Fibroblast of the aortic adventitia (primary cell): ENCODE measurements around the gene OAS1. TPM values are rescaled to one million over a fixed set of nuclear protein-coding genes. Genes with fewer than 3 reads are reported as not detected.

Source experiments
- DNase-seq: peaks from one replicate; pipeline ENCODE4 v3.0.0-alpha.2; 2010; ENCODE audit warnings: low read depth
- H3K4me3 ChIP-seq: 2 replicates; pipeline ENCODE4 v1.5.1; 2011; ENCODE audit warnings: low read depth, mild to moderate bottlenecking, control low read depth, low read length, moderate library complexity
- total RNA-seq: library from RNA; depleted of rRNA; stranded (reverse); fragments of >200 nt; gene quantifications from 2 replicates; pipeline ENCODE4 v1.2.3, GENCODE V29; 2012; ENCODE audit warnings: low replicate concordance
- TF ChIP-seq, protein P1 (sequence below): IDR thresholded peaks from 2 replicates; pipeline ENCODE4 v1.5.1; 2011; ENCODE audit warnings: mild to moderate bottlenecking, low read length, control low read depth, inconsistent platforms; ENCODE audit not compliant: insufficient read depth

Gene OAS1
- total RNA-seq, 1 donor: 1.4 TPM

DNA sequence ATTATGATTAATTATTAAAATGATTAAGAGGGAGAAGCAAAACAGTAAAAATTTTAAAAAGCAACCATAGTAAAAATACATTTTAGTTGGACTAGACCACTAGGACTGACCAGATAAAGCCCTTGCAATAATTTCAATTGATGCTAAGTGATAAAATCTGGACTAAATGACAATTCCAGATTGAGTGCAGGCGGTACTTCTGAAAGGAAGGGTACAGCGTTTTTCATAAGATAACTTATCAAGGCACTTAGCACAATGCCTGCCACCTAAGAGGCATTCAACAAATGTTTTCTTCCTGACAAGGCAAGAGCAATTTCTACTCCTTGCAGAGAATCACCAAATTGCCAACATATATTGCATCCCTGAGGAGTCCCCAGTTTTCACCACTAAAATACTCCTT, 37.7 kb upstream of the OAS1 start:
- TF ChIP-seq, protein P1, sequence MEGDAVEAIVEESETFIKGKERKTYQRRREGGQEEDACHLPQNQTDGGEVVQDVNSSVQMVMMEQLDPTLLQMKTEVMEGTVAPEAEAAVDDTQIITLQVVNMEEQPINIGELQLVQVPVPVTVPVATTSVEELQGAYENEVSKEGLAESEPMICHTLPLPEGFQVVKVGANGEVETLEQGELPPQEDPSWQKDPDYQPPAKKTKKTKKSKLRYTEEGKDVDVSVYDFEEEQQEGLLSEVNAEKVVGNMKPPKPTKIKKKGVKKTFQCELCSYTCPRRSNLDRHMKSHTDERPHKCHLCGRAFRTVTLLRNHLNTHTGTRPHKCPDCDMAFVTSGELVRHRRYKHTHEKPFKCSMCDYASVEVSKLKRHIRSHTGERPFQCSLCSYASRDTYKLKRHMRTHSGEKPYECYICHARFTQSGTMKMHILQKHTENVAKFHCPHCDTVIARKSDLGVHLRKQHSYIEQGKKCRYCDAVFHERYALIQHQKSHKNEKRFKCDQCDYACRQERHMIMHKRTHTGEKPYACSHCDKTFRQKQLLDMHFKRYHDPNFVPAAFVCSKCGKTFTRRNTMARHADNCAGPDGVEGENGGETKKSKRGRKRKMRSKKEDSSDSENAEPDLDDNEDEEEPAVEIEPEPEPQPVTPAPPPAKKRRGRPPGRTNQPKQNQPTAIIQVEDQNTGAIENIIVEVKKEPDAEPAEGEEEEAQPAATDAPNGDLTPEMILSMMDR: no peak
- no peak for DNase-seq
- no peak overlapping the region for H3K4me3 ChIP-seq

DNA sequence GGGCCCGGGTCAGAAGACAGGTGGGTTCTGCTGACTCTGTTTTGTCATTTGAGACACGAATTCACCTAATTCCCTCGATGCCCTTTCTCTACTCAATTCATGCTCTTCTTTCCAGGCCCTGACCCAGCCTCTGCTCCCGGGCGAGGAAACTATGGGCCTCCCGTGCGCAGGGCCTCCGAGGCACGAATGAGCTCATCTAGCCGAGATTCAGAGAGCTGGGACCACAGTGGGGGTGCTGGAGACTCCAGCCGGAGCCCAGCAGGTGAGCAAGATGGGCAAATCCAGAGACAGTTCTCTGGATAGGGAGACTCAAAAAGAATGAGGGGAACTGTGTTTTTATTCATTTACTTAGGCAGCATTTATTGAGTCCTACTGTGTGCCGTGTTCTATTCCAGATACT, 37.0 kb upstream of the OAS1 start:
- TF ChIP-seq, protein P1: no peak
- H3K4me3 ChIP-seq: no peak overlapping the region
- no peak for DNase-seq

DNA sequence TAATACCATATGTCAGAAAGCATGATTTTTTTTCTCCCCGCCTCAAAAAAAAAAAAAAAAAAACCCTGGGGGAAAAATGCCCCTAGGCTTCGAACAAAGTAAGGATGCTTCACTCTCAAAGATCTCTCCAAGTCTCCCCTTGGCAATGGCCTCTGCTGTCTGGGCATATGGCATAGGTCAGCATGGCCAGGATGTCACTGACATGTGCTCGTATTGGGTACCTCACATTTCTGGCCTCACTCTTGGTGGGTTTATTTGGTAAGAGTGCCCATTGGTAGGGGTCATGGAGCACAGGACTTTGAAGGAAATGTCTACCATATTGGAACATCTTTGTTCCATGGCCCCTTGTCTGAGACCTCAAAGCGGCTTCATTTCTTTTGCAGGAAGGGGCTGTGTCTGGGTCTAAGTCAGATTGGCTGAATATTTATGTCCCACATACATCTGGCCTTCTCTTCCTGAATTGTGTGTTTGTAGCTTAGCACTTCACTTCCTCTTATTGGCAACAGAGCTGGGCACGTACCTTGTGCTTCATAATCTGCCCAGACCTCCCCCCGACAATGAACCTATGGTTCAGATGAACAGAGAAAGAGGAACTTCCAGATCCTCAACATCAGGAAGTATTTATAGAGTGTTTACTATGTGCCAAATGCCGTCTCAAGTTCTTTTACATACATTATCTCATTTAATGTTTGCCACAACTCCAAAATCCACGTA, 36.3 kb upstream of the OAS1 start:
- TF ChIP-seq, protein P1: no peak
- H3K4me3 ChIP-seq: no peak overlapping the region
- no peak for DNase-seq

DNA sequence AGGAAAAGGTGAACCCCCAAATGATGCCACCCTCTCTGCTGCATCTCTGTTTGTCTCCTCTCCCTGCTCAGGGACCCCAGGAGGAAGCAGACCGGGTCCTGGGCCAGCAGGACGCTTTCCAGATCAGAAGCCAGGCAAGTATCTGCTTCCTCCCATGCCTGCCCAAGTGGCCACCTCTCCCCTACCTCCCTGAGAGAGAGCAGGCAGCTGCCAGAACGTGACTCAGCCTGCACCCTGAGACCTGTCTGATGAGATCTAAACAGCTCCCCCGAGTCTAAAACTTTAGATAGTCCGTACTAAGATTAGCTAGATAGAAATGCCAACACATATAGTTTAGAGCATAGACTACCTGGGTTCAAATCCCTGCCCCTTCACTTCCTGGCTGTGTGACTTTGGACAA, 31.2 kb upstream of the OAS1 start:
- TF ChIP-seq, protein P1: no peak
- DNase-seq: no peak
- H3K4me3 ChIP-seq: no peak overlapping the region

GRCh38 chr12:112876506-112876905, 30.3 kb upstream of the OAS1 start:
- no peak for DNase-seq
- TF ChIP-seq, protein P1: no peak
- no peak overlapping the region for H3K4me3 ChIP-seq

- TF ChIP-seq, protein P1: no peak
- no peak for DNase-seq
- no peak overlapping the region for H3K4me3 ChIP-seq
These were observed 29.8 kb upstream of the OAS1 start for GRCh38 chr12:112877006-112877405.

DNA sequence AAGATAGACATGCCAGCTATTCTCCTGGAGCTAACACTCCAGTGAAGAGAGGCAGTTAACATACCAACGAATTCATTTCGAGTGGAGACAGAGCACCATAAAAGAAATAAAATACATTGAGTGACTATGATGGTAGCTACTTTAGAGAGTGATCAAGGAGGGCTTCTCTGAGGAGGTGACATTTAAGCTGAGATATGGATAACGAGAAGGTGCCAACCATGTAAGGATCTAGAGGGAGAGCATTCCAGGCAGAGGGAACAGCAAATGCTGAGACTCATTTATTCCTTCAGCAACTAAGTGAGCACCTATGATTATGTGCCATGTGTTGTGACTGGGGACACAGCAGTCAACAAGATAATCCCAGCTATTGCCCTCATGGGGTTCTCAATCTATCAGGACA, 28.3 kb upstream of the OAS1 start:
- DNase-seq: no peak
- H3K4me3 ChIP-seq: no peak overlapping the region
- TF ChIP-seq, protein P1: no peak
